Central memory CD8-positive, alpha-beta T cell (primary cell): ENCODE data around the gene TTC9.

Experiments
- ATAC-seq: fragments of 150-1000 bp; cut with Tn5 transposase; replicated peaks from 2 replicates; pipeline ENCODE4 v1.10.0; 2022; ENCODE audit warnings: mild to moderate bottlenecking, moderate FRiP score, moderate number of reproducible peaks; ENCODE audit not compliant: poor library complexity, severe bottlenecking; ENCODE audit errors: extremely low read depth
- DNase-seq, 2 donors: peaks; one replicate each; pipeline ENCODE4 v3.0.0; 2021; ENCODE audit warnings: low spot score in 2 of 2
- H3K27ac Mint-ChIP-seq: one replicate; pipeline ENCODE4 v1.8.0; 2022; ENCODE audit warnings: low read depth, mild to moderate bottlenecking, moderate library complexity, mixed read lengths
- H3K27me3 Mint-ChIP-seq: one replicate; pipeline ENCODE4 v1.8.0; 2022; ENCODE audit warnings: mixed read lengths
- H3K36me3 Mint-ChIP-seq: one replicate; pipeline ENCODE4 v1.8.0; 2022; ENCODE audit warnings: mild to moderate bottlenecking, moderate library complexity, mixed read lengths; ENCODE audit not compliant: insufficient read depth
- H3K4me1 Mint-ChIP-seq: one replicate; pipeline ENCODE4 v1.8.0; 2022; ENCODE audit warnings: mixed read lengths
- H3K4me3 Mint-ChIP-seq: one replicate; pipeline ENCODE4 v1.8.0; 2022; ENCODE audit warnings: mild to moderate bottlenecking, moderate library complexity, mixed read lengths
- H3K9me3 Mint-ChIP-seq: one replicate; pipeline ENCODE4 v1.8.0; 2022; ENCODE audit warnings: mixed read lengths

The TTC9 gene

DNA sequence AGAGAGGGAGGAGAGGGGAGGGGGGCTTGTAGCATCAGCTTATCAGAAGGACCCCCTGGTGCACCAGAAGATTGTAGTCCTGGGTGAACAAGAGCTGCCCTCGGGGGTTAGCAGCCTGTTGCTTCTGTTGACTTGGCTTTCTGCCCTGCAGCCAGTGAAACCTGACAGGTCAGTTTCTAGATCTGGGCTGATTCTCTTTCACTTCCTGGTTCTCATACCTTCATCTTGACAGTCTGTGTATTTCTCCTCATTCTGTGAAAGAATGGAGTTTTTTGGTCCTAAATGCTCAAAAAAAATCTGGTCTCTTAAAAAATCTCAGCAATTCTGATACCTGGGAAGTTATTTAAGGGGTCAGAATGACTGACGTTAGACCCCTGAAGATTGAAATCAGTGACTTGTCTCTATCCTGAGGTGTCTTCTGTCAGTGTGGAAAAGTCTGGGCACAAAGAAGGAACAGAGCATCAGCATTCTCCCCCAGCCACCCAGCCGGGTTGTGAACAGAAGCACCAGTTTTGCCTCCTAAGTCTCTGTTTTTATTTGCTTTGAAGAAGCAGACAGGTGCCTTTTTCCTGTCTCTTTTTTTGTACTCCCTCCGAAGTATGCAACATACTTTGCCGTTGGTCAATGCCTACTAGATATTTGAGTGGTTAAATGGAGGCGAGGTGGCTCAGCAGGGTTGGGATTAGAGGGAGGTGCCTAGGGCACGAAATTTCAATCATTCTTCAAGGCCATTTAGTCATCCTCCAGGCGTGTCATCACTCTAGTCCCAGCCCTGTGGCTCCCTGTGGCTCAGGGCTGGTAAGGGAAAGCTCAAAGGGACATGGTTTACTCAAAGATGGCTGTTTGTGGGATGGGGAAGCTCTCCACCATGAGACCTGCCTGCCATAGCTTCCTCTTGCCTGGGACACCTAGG, 24.0 kb downstream of the TTC9 start:
- no peak for ATAC-seq
- H3K27ac Mint-ChIP-seq: no peak overlapping the region
- no peaks in the 10 kb centered on the region for H3K27me3 Mint-ChIP-seq
- H3K4me1 Mint-ChIP-seq: peaks cover 24% of the 10 kb centered on the region
- H3K9me3 Mint-ChIP-seq: no peaks in the 10 kb centered on the region
- DNase-seq: no peak
- peaks cover 9% of the 10 kb centered on the region for H3K36me3 Mint-ChIP-seq
- H3K4me3 Mint-ChIP-seq: no peak overlapping the region

DNA sequence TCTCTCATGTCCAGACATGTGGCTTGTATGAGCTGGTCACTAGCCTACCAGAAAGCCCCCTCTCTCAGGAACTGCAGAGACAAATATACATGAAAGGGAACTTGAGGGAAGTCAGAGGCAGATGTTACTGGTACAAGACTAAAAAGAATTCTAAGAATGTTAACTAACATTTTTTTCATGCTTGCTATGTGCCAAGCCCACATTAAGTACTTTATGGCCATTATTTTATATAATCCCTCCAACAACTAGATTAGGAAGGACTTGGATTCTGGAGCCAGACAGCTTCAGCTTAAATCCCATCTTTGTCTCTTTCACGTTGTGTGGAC, 24.6 kb downstream of the TTC9 start:
- ATAC-seq: no peak
- H3K36me3 Mint-ChIP-seq: peaks cover 12% of the 10 kb centered on the region
- no peak overlapping the region for H3K27ac Mint-ChIP-seq
- no peaks in the 10 kb centered on the region for H3K9me3 Mint-ChIP-seq
- no peak for DNase-seq
- peaks cover 18% of the 10 kb centered on the region for H3K4me1 Mint-ChIP-seq
- H3K4me3 Mint-ChIP-seq: no peak overlapping the region
- no peaks in the 10 kb centered on the region for H3K27me3 Mint-ChIP-seq

DNA sequence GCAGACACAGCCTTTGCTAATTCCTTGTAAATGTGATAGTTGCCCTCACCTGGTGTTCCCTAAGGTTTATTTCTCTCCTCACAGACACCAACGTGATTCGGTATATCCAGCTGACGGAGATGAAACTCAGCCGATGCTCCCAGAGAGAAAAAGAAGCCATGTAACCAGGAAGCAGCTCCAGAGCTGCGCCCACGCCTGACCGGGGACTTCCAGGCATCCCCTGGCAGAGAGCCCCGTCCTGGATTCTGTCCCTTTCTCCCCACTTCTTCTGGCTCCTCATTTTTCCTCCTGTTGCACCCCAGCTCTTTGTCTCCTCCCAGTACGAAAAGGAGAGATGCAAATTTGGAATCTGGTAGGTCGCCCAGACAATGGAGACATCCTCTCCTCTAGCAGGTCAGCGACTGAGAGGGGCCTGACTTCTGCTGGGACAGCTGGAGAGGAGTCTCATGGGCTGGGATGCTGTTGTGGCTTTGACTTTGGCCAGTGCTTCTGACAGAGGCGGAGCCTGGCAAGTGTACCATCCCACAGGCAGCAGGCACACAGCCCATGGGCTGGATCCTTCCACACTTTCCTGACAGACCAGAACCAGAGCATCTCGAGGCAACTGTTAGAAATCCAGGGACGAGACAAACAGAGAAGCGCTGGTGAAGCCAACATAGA, 29.4 kb downstream of the TTC9 start:
- ATAC-seq (no peak), DNase-seq (no peak)
- Mint-ChIP-seq H3K27ac (no peak overlapping the region), H3K27me3 (no peaks in the 10 kb centered on the region), H3K4me3 (no peak overlapping the region), H3K9me3 (no peaks in the 10 kb centered on the region), H3K4me1 (no peaks in the 10 kb centered on the region), H3K36me3 (peaks cover 23% of the 10 kb centered on the region)

DNA sequence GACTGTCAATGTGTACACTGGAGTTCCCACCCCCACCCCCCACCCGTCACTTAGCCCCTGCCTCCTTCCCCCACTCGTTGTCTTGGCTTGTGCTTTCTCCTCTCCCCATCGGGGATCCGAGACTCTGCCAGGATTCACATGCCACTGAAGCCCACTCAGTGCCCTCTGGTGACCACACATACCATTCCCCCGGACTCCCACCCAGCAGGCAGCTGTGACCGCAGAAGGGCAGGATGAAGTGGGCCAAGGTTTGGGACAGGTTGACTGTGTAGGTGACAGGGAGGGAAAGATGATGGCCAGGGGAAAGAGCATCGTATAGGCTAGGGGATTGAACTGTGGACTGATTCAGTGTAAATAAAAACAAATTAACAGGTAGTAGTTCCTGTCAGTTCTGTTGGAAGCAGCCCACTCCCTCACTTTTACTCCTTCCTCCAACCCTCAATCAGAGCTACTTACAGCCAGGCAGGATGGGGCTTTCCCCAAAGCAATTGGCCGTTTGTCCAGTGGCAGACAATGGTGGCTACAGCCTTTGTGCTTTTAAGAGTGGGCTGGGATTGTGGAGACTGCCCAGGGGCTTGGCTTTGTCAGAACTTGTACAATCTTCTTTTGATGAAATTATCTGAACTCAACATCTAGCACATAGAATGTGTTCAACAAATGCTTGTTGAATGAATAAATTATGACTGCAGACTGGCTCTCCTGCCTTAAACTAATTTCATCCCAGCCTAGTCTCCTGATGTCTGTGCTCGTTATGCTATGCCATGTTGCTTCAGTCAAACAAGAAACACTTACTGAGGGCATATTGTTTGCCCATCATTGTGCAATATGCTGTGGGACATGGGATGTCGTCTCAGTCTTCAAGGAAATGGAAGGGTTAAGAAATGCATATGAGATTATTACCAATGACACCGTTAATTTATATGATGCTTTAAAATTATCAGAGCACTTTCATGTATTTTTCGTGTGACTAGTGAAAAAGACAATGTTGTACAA, 30.2 kb downstream of the TTC9 start:
- no peak overlapping the region for H3K4me3 Mint-ChIP-seq

DNA sequence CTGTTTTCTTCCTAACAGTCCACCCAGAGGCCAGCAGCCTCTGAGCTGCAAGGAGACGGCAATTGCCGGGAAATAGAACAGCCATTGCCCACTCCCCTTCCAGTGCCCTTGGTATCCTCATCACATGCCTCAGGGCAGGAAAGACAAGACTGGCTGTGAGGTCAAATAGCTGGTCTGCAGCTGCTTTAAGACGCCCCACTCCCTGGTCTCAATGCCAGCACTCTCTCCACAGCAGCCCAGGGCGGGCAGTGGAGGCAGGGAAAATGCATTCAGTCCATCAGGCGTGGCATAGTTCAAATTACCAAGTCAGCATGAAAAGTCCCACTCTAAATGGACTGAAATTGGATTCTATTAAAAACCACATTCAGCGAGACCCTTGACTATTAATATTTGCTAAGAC, 35.6 kb downstream of the TTC9 start:
- no peaks in the 10 kb centered on the region for H3K4me1 Mint-ChIP-seq
- H3K27me3 Mint-ChIP-seq: no peaks in the 10 kb centered on the region
- DNase-seq (no peak), ATAC-seq (no peak)
- H3K27ac Mint-ChIP-seq: no peak overlapping the region
- H3K36me3 Mint-ChIP-seq: peaks cover 10% of the 10 kb centered on the region
- no peak overlapping the region for H3K4me3 Mint-ChIP-seq
- H3K9me3 Mint-ChIP-seq: no peaks in the 10 kb centered on the region

More for the DNA sequence above, 30.2 kb downstream of the TTC9 start:
- Mint-ChIP-seq H3K27me3 (no peaks in the 10 kb centered on the region), H3K9me3 (no peaks in the 10 kb centered on the region), H3K36me3 (peaks cover 22% of the 10 kb centered on the region), H3K27ac (no peak overlapping the region), H3K4me1 (no peaks in the 10 kb centered on the region)
- DNase-seq (no peak), ATAC-seq (no peak)

DNA sequence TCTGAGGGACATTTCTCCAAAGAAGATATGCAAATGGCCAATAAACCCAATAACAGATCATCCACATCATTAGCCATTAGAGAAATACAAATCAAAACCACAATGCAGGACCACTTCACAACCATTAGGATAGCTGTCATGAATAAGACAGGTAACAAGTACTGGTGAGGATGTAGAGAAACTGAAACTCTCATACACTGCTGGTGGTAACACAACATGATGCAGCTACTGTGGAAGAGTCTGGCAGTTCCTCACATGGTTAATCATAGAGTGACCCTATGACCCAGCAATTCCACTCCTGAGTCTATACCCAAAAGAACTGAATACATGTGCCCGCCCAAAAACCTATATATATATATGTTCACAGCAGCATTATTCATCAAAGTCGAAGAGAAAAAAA, 39.0 kb downstream of the TTC9 start:
- ATAC-seq (no peak), DNase-seq (no peak)
- no peaks in the 10 kb centered on the region for H3K36me3 Mint-ChIP-seq
- H3K27ac Mint-ChIP-seq: no peak overlapping the region
- H3K9me3 Mint-ChIP-seq: no peaks in the 10 kb centered on the region
- no peaks in the 10 kb centered on the region for H3K27me3 Mint-ChIP-seq
- no peak overlapping the region for H3K4me3 Mint-ChIP-seq
- H3K4me1 Mint-ChIP-seq: no peaks in the 10 kb centered on the region

DNA sequence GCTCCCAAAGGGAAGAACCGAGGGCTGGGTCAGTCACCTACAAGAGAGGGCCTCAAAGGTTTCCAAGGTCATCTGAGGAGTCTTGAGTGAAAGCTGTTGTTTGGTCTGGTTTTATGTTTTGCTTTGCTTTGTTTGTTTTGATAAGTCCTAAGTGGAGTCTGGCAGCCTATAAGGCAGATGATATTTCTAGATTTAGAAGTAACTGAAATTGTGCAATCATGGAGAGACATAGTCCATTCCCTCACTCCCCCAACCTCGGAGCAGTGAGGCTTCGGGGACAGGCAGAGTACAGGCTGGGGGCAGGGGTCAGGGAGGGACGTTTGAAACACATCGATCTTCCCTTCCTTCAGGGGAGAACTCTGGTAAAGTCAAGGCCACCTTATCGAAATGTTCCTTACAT, 42.3 kb downstream of the TTC9 start:
- H3K4me1 Mint-ChIP-seq: no peaks in the 10 kb centered on the region
- no peaks in the 10 kb centered on the region for H3K27me3 Mint-ChIP-seq
- H3K9me3 Mint-ChIP-seq: no peaks in the 10 kb centered on the region
- no peak overlapping the region for H3K4me3 Mint-ChIP-seq
- DNase-seq (no peak), ATAC-seq (no peak)
- no peaks in the 10 kb centered on the region for H3K36me3 Mint-ChIP-seq
- no peak overlapping the region for H3K27ac Mint-ChIP-seq

DNA sequence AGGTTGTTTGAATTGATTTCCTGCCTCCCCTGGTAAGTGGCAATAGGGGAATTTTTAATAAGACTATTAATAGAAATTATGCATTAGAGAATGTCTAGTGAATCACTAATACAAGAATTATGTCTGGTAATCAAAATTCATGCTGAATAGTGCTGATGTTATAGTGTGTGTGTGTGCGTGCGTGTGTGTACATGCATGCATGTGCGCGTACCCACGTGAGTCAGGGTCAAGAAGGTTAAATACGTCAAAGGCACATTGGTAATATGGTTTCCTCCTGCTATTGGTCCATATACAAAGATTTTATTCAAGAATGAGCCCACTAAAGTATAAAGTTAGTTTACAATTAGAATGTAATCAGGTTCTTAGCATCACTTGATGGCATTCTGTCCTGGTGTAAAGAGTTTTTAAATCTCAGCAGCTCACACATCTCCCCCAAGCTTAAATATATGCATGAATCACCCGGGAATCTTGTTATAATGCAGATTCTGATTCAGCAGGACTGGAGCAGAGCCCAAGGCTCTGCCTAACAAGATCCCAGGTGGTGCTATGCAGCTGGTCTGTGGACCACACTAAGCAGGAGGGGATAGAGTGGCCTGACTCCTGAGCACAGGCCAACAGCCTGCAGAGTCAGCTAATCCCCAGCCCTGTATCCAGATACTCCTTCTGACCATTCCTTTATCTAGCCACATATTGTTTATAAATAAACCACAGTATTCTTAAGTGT, 43.9 kb downstream of the TTC9 start:
- H3K27ac Mint-ChIP-seq: no peak overlapping the region
- H3K36me3 Mint-ChIP-seq: no peaks in the 10 kb centered on the region
- H3K4me3 Mint-ChIP-seq: no peak overlapping the region
- ATAC-seq (no peak), DNase-seq (no peak)
- no peaks in the 10 kb centered on the region for H3K27me3 Mint-ChIP-seq
- H3K4me1 Mint-ChIP-seq: no peaks in the 10 kb centered on the region
- no peaks in the 10 kb centered on the region for H3K9me3 Mint-ChIP-seq

DNA sequence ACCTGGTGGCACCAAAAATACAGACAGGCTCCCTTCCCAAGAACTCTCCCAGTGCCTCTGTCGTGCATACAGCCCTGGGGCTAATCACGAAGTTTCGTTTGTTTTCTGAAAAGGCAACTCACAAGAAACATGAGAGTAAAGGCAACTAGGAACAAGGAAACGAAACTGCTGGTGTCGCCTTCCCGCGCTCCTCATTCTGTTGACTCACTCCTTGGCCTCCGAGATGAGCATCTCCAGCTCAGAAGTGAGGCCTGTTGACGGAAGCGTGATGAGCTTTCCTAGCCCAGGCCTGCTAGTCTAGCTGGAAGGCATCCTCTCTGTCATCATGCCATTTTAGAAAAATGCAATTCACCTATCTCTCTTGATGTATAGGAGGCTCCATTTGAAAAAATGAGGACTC, 50.5 kb downstream of the TTC9 start:
- ATAC-seq: no peak
- Mint-ChIP-seq H3K9me3 (no peaks in the 10 kb centered on the region), H3K27me3 (peaks cover 2% of the 10 kb centered on the region), H3K36me3 (no peaks in the 10 kb centered on the region), H3K4me1 (no peaks in the 10 kb centered on the region), H3K27ac (no peak overlapping the region), H3K4me3 (no peak overlapping the region)
- DNase-seq: no peak

DNA sequence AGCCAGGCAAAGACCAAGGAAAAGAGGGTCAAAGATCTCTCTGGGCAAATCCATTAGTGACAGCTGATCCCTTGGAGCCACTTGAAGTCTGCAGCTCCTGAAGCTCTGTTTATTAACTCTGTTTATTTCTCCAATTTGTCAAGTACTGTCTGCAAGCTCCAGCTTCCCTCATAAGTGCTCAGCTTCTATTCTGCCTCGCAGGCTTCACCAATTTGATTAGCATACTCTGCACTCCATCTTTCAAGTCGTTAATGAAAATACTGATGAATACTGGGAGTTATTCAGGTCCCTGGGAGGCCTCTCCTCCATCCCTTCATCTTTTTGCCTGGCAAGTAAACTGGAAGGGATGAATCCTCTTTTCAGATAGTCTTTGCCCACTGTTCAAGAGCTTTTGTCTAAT, 54.3 kb downstream of the TTC9 start:
- H3K4me3 Mint-ChIP-seq: no peak overlapping the region
- H3K9me3 Mint-ChIP-seq: no peaks in the 10 kb centered on the region
- no peaks in the 10 kb centered on the region for H3K36me3 Mint-ChIP-seq
- ATAC-seq (no peak), DNase-seq (no peak)
- H3K27me3 Mint-ChIP-seq: peaks cover 11% of the 10 kb centered on the region
- H3K4me1 Mint-ChIP-seq: no peaks in the 10 kb centered on the region
- no peak overlapping the region for H3K27ac Mint-ChIP-seq

DNA sequence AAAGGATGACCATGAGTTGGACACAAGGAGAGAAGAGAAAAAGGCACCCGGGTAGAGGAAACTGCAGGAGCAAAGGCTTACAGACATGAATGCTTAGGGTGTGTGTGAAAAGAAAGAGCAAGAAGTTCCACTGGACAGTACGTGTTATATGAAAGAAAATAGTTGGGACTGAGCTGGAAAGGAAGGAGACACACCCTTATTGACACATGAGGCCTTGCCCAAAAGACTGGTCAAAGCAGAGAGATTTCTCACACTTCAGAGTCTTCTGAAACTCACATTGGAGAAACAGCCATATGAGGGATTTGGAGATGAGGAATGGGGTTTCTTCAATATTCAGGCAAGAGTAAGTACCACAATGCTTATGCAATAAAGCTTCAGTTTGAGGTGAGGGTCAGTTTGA, 56.0 kb downstream of the TTC9 start:
- no peak overlapping the region for H3K27ac Mint-ChIP-seq
- no peaks in the 10 kb centered on the region for H3K36me3 Mint-ChIP-seq
- no peak overlapping the region for H3K4me3 Mint-ChIP-seq
- DNase-seq (no peak), ATAC-seq (no peak)
- peaks cover 11% of the 10 kb centered on the region for H3K27me3 Mint-ChIP-seq
- no peaks in the 10 kb centered on the region for H3K4me1 Mint-ChIP-seq
- H3K9me3 Mint-ChIP-seq: no peaks in the 10 kb centered on the region

DNA sequence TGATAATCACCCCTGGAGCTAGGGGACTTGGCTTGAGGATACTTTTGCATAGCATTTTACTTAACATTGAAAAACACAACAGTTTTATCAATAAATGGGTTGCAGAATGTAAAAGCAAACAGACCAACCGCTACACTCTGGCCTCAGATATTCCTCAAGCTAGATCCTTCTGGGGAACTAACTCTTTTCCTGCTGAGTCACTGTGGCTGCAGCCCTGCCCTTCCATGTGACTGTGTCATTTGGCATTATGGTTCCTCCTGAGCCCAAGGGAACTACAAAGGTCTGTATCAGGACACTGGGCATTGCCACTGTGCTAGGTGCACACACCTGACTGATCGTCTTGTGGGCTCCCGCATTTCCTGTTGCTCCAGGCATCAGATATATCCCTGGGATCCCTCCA, 56.6 kb downstream of the TTC9 start:
- Mint-ChIP-seq H3K4me1 (no peaks in the 10 kb centered on the region), H3K4me3 (no peak overlapping the region), H3K27ac (no peak overlapping the region)

More for the DNA sequence above, 56.6 kb downstream of the TTC9 start:
- Mint-ChIP-seq H3K36me3 (no peaks in the 10 kb centered on the region), H3K9me3 (no peaks in the 10 kb centered on the region), H3K27me3 (peaks cover 11% of the 10 kb centered on the region)
- no peak for ATAC-seq
- no peak for DNase-seq
